ENCODE measurements around the gene MCF2L.

The MCF2L gene

GRCh38 chr13:113084943-113085540 lies 116.0 kb downstream of the MCF2L start:
- no peak overlapping the region for H3K9ac ChIP-seq (ENCODE audit: low read length)
- peaks cover 9% of the 10 kb centered on the region for H3K36me3 ChIP-seq (ENCODE audit: control insufficient read depth, low read depth, low read length)
- no peak overlapping the region for H3K4me3 ChIP-seq (ENCODE audit: low read length)
- no peaks in the 10 kb centered on the region for H3K27me3 ChIP-seq (ENCODE audit: control insufficient read depth, insufficient read depth, low read length)
- H3K27ac ChIP-seq (ENCODE audit: low read length), result no peak overlapping the region
- peaks cover 8% of the 10 kb centered on the region for H3K4me1 ChIP-seq (ENCODE audit: control insufficient read depth, low read depth, low read length)
- H3K9me3 ChIP-seq (ENCODE audit: control insufficient read depth, low read depth, low read length), result no peaks in the 10 kb centered on the region

- peaks cover 9% of the 10 kb centered on the region for H3K4me1 ChIP-seq (ENCODE audit: control insufficient read depth, low read depth, low read length)
- no peaks in the 10 kb centered on the region for H3K9me3 ChIP-seq (ENCODE audit: control insufficient read depth, low read depth, low read length)
- peaks cover 9% of the 10 kb centered on the region for H3K36me3 ChIP-seq (ENCODE audit: control insufficient read depth, low read depth, low read length)
- H3K9ac ChIP-seq (ENCODE audit: low read length), result no peak overlapping the region
- H3K4me3 ChIP-seq (ENCODE audit: low read length), result no peak overlapping the region
- H3K27me3 ChIP-seq (ENCODE audit: control insufficient read depth, insufficient read depth, low read length), result no peaks in the 10 kb centered on the region
- H3K27ac ChIP-seq (ENCODE audit: low read length), result no peak overlapping the region
These were observed 117.2 kb downstream of the MCF2L start for GRCh38 chr13:113086031-113086750.

DNA sequence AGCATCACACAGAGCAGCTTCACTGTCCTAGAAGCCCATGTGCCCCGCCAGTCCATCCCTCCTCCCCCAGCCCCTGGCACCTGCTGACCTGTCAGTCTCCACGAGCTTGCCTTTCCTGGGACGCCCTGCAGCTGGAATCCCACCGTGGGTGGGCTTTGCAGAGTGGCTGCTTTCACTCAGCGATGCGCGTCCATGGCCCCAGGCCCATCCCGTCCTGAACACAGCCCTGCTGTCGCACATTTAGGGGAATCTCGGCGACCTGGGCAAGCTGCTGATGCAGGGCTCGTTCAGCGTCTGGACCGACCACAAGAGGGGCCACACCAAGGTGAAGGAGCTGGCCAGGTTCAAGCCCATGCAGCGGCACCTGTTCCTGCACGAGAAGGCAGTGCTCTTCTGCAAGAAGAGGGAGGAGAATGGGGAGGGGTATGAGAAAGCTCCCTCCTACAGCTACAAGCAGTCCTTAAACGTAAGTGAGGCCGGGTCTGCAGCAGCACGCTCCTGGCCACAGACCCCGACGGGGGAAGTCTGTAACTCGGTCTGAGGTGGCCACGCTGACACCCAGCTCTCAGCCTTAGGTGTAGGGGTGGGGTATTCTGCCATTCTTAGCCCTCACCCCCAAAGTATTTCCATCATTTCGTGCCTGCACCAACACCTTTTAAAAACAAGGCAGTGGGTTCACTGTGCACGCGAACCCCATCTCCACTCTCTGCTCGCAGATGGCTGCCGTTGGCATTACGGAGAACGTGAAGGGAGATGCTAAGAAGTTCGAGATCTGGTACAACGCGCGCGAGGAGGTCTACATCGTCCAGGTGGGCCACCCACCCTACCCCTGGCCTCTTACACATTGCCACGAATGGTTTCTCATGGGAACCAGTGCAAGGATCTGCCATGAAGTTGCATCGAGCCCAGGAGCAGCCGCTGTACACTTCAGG lies 118.2 kb downstream of the MCF2L start:
- no peaks in the 10 kb centered on the region for H3K9me3 ChIP-seq (ENCODE audit: control insufficient read depth, low read depth, low read length)
- peaks cover 9% of the 10 kb centered on the region for H3K36me3 ChIP-seq (ENCODE audit: control insufficient read depth, low read depth, low read length)
- no peak overlapping the region for H3K4me3 ChIP-seq (ENCODE audit: low read length)
- no peaks in the 10 kb centered on the region for H3K27me3 ChIP-seq (ENCODE audit: control insufficient read depth, insufficient read depth, low read length)
- no peak overlapping the region for H3K27ac ChIP-seq (ENCODE audit: low read length)
- H3K9ac ChIP-seq (ENCODE audit: low read length), result no peak overlapping the region
- H3K4me1 ChIP-seq (ENCODE audit: control insufficient read depth, low read depth, low read length), result peaks cover 9% of the 10 kb centered on the region

- H3K9ac ChIP-seq (ENCODE audit: low read length), result no peak overlapping the region
- H3K36me3 ChIP-seq (ENCODE audit: control insufficient read depth, low read depth, low read length), result peaks cover 9% of the 10 kb centered on the region
These were observed 119.1 kb downstream of the MCF2L start for GRCh38 chr13:113087923-113088690.

GRCh38 chr13:113088691-113089020 lies 119.6 kb downstream of the MCF2L start:
- Histone ChIP-seq H3K4me3 (ENCODE audit: low read length) (no peak overlapping the region), H3K27me3 (ENCODE audit: control insufficient read depth, insufficient read depth, low read length) (no peaks in the 10 kb centered on the region), H3K9ac (ENCODE audit: low read length) (no peak overlapping the region), H3K9me3 (ENCODE audit: control insufficient read depth, low read depth, low read length) (no peaks in the 10 kb centered on the region), H3K36me3 (ENCODE audit: control insufficient read depth, low read depth, low read length) (peaks cover 9% of the 10 kb centered on the region), H3K4me1 (ENCODE audit: control insufficient read depth, low read depth, low read length) (peaks cover 9% of the 10 kb centered on the region), H3K27ac (ENCODE audit: low read length) (no peak overlapping the region)

More at GRCh38 chr13:113087923-113088690, 119.1 kb downstream of the MCF2L start:
- no peaks in the 10 kb centered on the region for H3K9me3 ChIP-seq (ENCODE audit: control insufficient read depth, low read depth, low read length)
- H3K27me3 ChIP-seq (ENCODE audit: control insufficient read depth, insufficient read depth, low read length), result no peaks in the 10 kb centered on the region
- H3K27ac ChIP-seq (ENCODE audit: low read length), result no peak overlapping the region
- no peak overlapping the region for H3K4me3 ChIP-seq (ENCODE audit: low read length)
- peaks cover 9% of the 10 kb centered on the region for H3K4me1 ChIP-seq (ENCODE audit: control insufficient read depth, low read depth, low read length)

DNA sequence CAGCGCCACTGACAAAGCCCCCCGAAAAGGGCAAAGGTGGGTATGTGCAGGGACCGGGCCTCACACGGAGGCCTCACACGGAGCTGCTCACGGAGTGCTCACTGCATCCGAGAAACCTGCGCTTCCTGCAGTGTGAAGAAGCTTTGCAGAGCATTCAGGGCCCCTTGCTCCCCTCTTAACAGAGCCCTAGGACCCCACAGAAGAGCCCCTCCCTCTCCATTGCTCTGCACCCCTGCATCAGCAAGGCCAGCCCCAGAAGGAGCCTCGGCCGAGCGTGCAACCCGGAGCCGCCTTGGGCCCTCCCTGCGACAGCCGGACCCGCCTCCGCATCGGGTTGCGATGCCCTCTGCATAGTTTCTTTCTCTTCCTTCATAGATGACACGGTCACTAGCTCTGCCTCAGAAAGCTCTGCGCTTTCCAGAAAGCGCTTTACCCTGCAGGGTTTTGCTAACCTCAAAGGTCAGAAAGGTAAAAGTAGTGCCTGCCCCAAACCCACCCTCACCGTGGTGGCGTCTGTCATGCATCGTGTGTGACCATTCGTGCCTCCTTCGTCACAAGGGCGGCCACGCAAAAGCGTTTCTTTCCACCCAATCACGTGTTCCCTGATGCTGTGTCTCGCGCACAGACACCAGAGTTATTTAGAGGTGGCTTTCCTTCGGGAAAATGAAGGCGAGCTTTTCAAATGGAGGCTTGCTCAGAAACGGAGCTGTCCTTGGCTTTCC lies 120.8 kb downstream of the MCF2L start:
- H3K9ac ChIP-seq (ENCODE audit: low read length), result no peak overlapping the region
- H3K27me3 ChIP-seq (ENCODE audit: control insufficient read depth, insufficient read depth, low read length), result no peaks in the 10 kb centered on the region
- H3K4me3 ChIP-seq (ENCODE audit: low read length), result no peak overlapping the region
- H3K27ac ChIP-seq (ENCODE audit: low read length), result no peak overlapping the region
- H3K9me3 ChIP-seq (ENCODE audit: control insufficient read depth, low read depth, low read length), result no peaks in the 10 kb centered on the region
- peaks cover 9% of the 10 kb centered on the region for H3K36me3 ChIP-seq (ENCODE audit: control insufficient read depth, low read depth, low read length)
- H3K4me1 ChIP-seq (ENCODE audit: control insufficient read depth, low read depth, low read length), result peaks cover 9% of the 10 kb centered on the region

DNA sequence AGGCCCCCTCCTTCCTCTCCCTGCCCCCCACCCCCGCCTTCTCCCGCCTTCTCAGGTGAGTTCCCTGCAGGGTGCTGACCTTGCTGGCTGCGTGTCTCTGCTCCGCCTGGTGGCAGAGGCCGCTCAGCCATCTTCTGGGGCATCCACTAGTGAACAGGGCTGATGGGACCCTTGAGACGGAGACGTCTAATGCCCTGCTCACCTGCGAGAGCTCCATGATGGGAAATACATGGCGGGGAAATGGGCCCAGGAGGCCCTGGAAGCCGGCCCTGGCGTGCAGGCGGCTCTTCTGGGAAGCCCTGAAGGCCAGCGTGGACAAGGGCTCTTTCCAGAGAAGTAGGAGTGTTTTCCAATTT lies 121.4 kb downstream of the MCF2L start:
- no peak overlapping the region for H3K9ac ChIP-seq (ENCODE audit: low read length)
- no peaks in the 10 kb centered on the region for H3K27me3 ChIP-seq (ENCODE audit: control insufficient read depth, insufficient read depth, low read length)
- peaks cover 9% of the 10 kb centered on the region for H3K4me1 ChIP-seq (ENCODE audit: control insufficient read depth, low read depth, low read length)
- peaks cover 9% of the 10 kb centered on the region for H3K36me3 ChIP-seq (ENCODE audit: control insufficient read depth, low read depth, low read length)
- H3K4me3 ChIP-seq (ENCODE audit: low read length), result no peak overlapping the region
- H3K27ac ChIP-seq (ENCODE audit: low read length), result no peak overlapping the region
- no peaks in the 10 kb centered on the region for H3K9me3 ChIP-seq (ENCODE audit: control insufficient read depth, low read depth, low read length)

DNA sequence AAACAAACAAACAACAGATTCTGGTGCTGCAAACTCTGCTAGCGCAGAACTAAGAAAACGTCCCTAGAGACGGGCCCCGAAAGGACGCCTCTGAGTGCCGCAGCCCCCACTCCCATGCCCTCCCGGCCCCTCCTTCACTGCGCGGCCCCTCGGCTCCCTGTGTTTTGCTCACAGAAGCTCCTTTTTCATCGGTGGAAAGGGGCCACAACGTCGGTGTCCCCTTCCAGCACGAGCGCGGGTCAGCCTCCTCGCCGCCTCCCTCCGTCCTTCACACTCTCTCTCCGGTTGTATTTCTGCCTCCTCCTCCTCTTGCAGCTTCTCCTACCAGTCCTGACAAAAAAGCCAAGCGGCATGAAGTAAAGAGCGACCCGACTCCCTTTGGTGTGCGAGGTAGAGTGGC lies 121.8 kb downstream of the MCF2L start:
- peaks cover 9% of the 10 kb centered on the region for H3K4me1 ChIP-seq (ENCODE audit: control insufficient read depth, low read depth, low read length)
- H3K9ac ChIP-seq (ENCODE audit: low read length), result no peak overlapping the region
- no peak overlapping the region for H3K4me3 ChIP-seq (ENCODE audit: low read length)
- H3K27ac ChIP-seq (ENCODE audit: low read length), result no peak overlapping the region
- no peaks in the 10 kb centered on the region for H3K27me3 ChIP-seq (ENCODE audit: control insufficient read depth, insufficient read depth, low read length)
- peaks cover 9% of the 10 kb centered on the region for H3K36me3 ChIP-seq (ENCODE audit: control insufficient read depth, low read depth, low read length)
- no peaks in the 10 kb centered on the region for H3K9me3 ChIP-seq (ENCODE audit: control insufficient read depth, low read depth, low read length)

GRCh38 chr13:113091211-113091771 lies 122.3 kb downstream of the MCF2L start:
- H3K4me3 ChIP-seq (ENCODE audit: low read length), result no peak overlapping the region
- peaks cover 9% of the 10 kb centered on the region for H3K4me1 ChIP-seq (ENCODE audit: control insufficient read depth, low read depth, low read length)
- no peak overlapping the region for H3K9ac ChIP-seq (ENCODE audit: low read length)
- H3K27ac ChIP-seq (ENCODE audit: low read length), result no peak overlapping the region
- peaks cover 9% of the 10 kb centered on the region for H3K36me3 ChIP-seq (ENCODE audit: control insufficient read depth, low read depth, low read length)
- H3K27me3 ChIP-seq (ENCODE audit: control insufficient read depth, insufficient read depth, low read length), result no peaks in the 10 kb centered on the region
- no peaks in the 10 kb centered on the region for H3K9me3 ChIP-seq (ENCODE audit: control insufficient read depth, low read depth, low read length)

- H3K9ac ChIP-seq (ENCODE audit: low read length), result no peak overlapping the region
- no peaks in the 10 kb centered on the region for H3K27me3 ChIP-seq (ENCODE audit: control insufficient read depth, insufficient read depth, low read length)
- H3K9me3 ChIP-seq (ENCODE audit: control insufficient read depth, low read depth, low read length), result no peaks in the 10 kb centered on the region
- peaks cover 9% of the 10 kb centered on the region for H3K36me3 ChIP-seq (ENCODE audit: control insufficient read depth, low read depth, low read length)
- no peak overlapping the region for H3K4me3 ChIP-seq (ENCODE audit: low read length)
- no peak overlapping the region for H3K27ac ChIP-seq (ENCODE audit: low read length)
- peaks cover 9% of the 10 kb centered on the region for H3K4me1 ChIP-seq (ENCODE audit: control insufficient read depth, low read depth, low read length)
These were observed 123.1 kb downstream of the MCF2L start for GRCh38 chr13:113091891-113092775.

All from iPS-18a (cell line).